ENCODE measurements around the gene FMN2.
"Not testable (repeated sequence)": the region's sequence is repeated elsewhere in the genome, so short reads cannot be mapped to it uniquely, and the experiment has no call there.

- not testable (repeated sequence) for TF ChIP-seq EZH2 (IDR thresholded peaks at IDR 0.05; ENCODE audit: borderline replicate concordance, low read length); CTCF (conservative IDR thresholded peaks at IDR 0.05 in 1 of 2, IDR thresholded peaks at IDR 0.05 in 1 of 2; ENCODE audit: extremely low read depth in 1 of 2, insufficient read depth in 1 of 2, low read depth in 1 of 2, low read length in 2 of 2)
Observed at GRCh38 chr1:240415011-240415410, 323.3 kb downstream of the FMN2 start.
